Islet of Langerhans (tissue), 1 donor: Measurements from ENCODE around the gene SCNN1G.

Source experiments
- FAIRE-seq: peaks from one replicate; lab custom pipeline; 2011; peaks lifted over from hg19 to GRCh38; lab: Jason Lieb, UNC

SCNN1G gene

DNA sequence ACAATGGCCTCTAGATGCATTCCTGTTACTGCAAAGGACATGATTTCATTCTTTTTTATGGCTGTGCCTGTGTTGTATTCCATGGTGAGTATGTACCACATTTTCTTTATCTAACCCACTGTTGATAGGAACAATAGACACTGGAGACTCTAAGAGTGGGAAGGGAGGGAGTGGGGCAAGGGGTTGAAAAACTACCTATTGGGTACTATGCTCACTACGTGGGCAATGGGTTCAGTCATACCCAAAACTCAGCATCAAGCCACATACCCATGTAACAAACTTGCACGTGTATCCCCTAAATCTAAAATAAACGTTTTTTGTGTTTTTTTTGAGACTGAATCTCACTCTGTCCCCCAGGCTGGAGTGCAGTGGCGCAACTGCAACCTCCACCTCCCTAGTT is 72.5 kb downstream of the SCNN1G start:
- no peak for FAIRE-seq

DNA sequence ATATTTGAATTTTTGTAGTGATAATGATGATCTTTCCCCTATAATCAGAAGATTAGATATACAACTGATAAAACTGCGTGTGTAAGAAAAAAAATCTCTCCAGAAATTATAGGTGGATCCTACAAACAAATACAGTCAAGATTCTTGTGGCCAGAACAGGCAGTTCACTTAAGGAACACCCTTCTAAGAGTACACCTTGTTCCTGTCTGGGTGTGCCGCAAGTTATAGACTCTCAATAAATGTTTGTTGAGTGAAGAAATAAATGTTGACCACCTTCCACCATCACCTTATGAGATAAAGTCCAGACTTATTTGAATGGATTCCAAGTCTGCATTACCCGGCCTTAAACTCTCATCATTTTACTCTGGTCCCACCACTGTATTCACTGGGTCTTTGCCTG is 73.9 kb downstream of the SCNN1G start:
- FAIRE-seq, result no peak

DNA sequence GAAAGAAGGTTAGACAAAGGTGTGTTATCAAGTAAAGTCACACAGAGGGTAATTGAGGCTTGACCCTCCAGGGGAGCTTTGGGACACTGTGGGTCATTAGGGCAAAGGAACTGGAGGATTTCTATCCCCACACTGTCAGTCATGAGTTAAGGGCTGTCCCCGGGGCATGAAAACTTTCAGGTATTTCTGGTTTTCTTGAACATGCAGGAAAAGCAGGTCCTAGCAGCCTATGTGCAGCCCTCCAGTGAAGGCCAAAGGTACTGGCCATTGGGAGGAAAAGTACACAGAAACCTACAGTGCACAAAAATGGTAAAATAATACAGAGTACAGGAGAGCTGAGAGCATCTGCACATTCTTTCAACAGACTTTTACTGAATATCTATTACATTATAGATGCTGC is 75.1 kb downstream of the SCNN1G start:
- no peak for FAIRE-seq

DNA sequence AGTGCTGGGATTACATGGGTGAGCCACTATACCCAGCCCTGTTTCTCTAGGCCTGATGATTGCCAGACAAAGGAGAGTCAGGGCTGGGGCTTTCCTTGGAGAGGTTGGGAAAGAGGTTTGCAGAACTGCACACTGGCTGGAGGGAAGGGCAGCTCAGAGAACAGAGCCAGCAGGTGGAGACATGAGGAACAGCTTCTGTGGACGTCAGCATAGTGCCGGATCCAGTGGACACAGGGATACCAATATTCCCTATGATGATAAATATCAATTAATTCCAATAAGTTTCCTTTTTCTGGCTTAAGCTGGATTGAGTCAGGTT is 76.3 kb downstream of the SCNN1G start:
- FAIRE-seq, result no peak
